ENCODE measurements around the gene KNDC1.

- TF ChIP-seq CTCF (conservative IDR thresholded peaks at IDR 0.05 in 1 of 2, IDR thresholded peaks at IDR 0.05 in 1 of 2; ENCODE audit: extremely low read depth in 1 of 2, insufficient read depth in 1 of 2, low read depth in 1 of 2, low read length in 2 of 2) (no peak), EZH2 (IDR thresholded peaks at IDR 0.05; ENCODE audit: borderline replicate concordance, low read length) (no peak)
Measured at GRCh38 chr10:133179651-133180050, 19.6 kb downstream of the KNDC1 start.
